Hepatocyte (in vitro differentiated cells): ENCODE data around the gene TMEM242.

Source experiments
- CTCF ChIP-seq: fragments of 200-600 bp; sonication (generic); IDR thresholded peaks from 2 replicates; pipeline ENCODE4 v1.5.1; 2016; ENCODE audit warnings: antibody characterized with exemption, mild to moderate bottlenecking; ENCODE audit not compliant: poor library complexity
- EZH2phosphoT487 ChIP-seq: fragments of 200-600 bp; sonication (generic); IDR thresholded peaks from one replicate; pipeline ENCODE4 v1.6.1; 2018; ENCODE audit warnings: antibody characterized with exemption, mild to moderate bottlenecking, low read depth, moderate library complexity; ENCODE audit not compliant: unreplicated experiment, severe bottlenecking

- TF ChIP-seq CTCF = no peak
- no peak for TF ChIP-seq EZH2phosphoT487
These were observed 15.7 kb downstream of the TMEM242 start for GRCh38 chr6:157307661-157308060.
